ENCODE data around the gene AFDN.

DNA sequence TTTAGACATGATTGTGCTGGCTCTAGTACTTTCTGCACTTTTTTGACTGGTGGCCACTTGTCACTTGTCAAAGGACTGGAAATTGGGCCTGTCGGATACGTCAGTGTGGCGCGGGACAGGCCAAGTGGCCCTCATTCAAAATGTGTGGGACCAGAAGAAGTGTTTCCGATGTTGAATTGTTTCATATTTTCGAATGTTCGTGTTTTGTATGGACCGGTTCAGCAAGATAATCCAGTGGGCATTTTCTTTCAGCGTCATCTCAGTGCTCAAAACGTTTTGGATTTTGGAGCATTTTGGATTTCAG is 174.3 kb downstream of the AFDN start:
- TF ChIP-seq, protein P1, sequence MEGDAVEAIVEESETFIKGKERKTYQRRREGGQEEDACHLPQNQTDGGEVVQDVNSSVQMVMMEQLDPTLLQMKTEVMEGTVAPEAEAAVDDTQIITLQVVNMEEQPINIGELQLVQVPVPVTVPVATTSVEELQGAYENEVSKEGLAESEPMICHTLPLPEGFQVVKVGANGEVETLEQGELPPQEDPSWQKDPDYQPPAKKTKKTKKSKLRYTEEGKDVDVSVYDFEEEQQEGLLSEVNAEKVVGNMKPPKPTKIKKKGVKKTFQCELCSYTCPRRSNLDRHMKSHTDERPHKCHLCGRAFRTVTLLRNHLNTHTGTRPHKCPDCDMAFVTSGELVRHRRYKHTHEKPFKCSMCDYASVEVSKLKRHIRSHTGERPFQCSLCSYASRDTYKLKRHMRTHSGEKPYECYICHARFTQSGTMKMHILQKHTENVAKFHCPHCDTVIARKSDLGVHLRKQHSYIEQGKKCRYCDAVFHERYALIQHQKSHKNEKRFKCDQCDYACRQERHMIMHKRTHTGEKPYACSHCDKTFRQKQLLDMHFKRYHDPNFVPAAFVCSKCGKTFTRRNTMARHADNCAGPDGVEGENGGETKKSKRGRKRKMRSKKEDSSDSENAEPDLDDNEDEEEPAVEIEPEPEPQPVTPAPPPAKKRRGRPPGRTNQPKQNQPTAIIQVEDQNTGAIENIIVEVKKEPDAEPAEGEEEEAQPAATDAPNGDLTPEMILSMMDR (IDR thresholded peaks at IDR 0.05) = no peak
- TF ChIP-seq TCF7 (CRISPR knock-in tag; IDR thresholded peaks at IDR 0.05; ENCODE audit: low read depth) (no peak), FOXP1 (CRISPR knock-in tag; IDR thresholded peaks at IDR 0.05; ENCODE audit: borderline replicate concordance) (no peak), NR3C1 (CRISPR knock-in tag; conservative IDR thresholded peaks at IDR 0.05; ENCODE audit: low read depth) (no peak), ESRRA (CRISPR knock-in tag; IDR thresholded peaks at IDR 0.05; ENCODE audit: borderline replicate concordance) (no peak), CREM (CRISPR knock-in tag; IDR thresholded peaks at IDR 0.05) (no peak)
- TF ChIP-seq, protein P2, sequence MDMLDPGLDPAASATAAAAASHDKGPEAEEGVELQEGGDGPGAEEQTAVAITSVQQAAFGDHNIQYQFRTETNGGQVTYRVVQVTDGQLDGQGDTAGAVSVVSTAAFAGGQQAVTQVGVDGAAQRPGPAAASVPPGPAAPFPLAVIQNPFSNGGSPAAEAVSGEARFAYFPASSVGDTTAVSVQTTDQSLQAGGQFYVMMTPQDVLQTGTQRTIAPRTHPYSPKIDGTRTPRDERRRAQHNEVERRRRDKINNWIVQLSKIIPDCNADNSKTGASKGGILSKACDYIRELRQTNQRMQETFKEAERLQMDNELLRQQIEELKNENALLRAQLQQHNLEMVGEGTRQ (CRISPR knock-in tag; IDR thresholded peaks at IDR 0.05) = no peak
- TF ChIP-seq, protein P3, sequence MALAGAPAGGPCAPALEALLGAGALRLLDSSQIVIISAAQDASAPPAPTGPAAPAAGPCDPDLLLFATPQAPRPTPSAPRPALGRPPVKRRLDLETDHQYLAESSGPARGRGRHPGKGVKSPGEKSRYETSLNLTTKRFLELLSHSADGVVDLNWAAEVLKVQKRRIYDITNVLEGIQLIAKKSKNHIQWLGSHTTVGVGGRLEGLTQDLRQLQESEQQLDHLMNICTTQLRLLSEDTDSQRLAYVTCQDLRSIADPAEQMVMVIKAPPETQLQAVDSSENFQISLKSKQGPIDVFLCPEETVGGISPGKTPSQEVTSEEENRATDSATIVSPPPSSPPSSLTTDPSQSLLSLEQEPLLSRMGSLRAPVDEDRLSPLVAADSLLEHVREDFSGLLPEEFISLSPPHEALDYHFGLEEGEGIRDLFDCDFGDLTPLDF (CRISPR knock-in tag; IDR thresholded peaks at IDR 0.05) = no peak
- TF ChIP-seq, protein P4, sequence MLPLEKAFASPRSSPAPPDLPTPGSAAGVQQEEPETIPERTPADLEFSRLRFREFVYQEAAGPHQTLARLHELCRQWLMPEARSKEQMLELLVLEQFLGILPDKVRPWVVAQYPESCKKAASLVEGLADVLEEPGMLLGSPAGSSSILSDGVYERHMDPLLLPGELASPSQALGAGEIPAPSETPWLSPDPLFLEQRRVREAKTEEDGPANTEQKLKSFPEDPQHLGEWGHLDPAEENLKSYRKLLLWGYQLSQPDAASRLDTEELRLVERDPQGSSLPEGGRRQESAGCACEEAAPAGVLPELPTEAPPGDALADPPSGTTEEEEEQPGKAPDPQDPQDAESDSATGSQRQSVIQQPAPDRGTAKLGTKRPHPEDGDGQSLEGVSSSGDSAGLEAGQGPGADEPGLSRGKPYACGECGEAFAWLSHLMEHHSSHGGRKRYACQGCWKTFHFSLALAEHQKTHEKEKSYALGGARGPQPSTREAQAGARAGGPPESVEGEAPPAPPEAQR (CRISPR knock-in tag; IDR thresholded peaks at IDR 0.05) = no peak
